ENCODE results near the gene RFWD3.
"Not testable (repeated sequence)": the region's sequence is repeated elsewhere in the genome, so short reads cannot be mapped to it uniquely, and the experiment has no call there.

GRCh38 chr16:74668877-74669276 lies 2.2 kb upstream of the RFWD3 start:
- not testable (repeated sequence) for TF ChIP-seq POLR2A, CTCF (IDR thresholded peaks at IDR 0.05)

All from lower leg skin (tissue), 3 donors.